Neural cell (in vitro differentiated cells): Measurements from ENCODE around the gene POLN. TPM values are rescaled to one million over a fixed set of nuclear protein-coding genes. Genes with fewer than 3 reads are reported as not detected.

Experiments used
- H2AFZ ChIP-seq: fragments of 200-600, 300-800 bp; sonication (generic), shearing (Covaris generic); 2 replicates; pipeline ENCODE4 v1.6.0; 2014; ENCODE audit warnings: low read depth, mild to moderate bottlenecking, antibody characterized with exemption, low read length, moderate library complexity
- H3F3A ChIP-seq: fragments of 200-600 bp; shearing (Covaris generic); 2 replicates; pipeline ENCODE4 v1.6.1; 2016; ENCODE audit warnings: mild to moderate bottlenecking, moderate library complexity, mixed read lengths, antibody characterized with exemption, low read length; ENCODE audit not compliant: insufficient read depth, poor library complexity, severe bottlenecking
- H3K27ac ChIP-seq: fragments of 200-600, 300-800 bp; sonication (generic), shearing (Covaris generic); 2 replicates; pipeline ENCODE4 v1.5.1; 2014; ENCODE audit warnings: mild to moderate bottlenecking, low read length, moderate library complexity
- H3K27me3 ChIP-seq: fragments of 300-800, 200-600 bp; sonication (generic), shearing (Covaris generic); 2 replicates; pipeline ENCODE4 v1.6.0; 2014; ENCODE audit warnings: mild to moderate bottlenecking, low read depth, low read length, moderate library complexity; ENCODE audit not compliant: insufficient read depth
- H3K36me3 ChIP-seq: fragments of 300-800, 200-600 bp; sonication (generic), shearing (Covaris generic); 2 replicates; pipeline ENCODE4 v1.5.1; 2014; ENCODE audit warnings: mild to moderate bottlenecking, antibody characterized with exemption, low read length, moderate library complexity; ENCODE audit not compliant: insufficient read depth
- H3K4me2 ChIP-seq: fragments of 300-800, 200-600 bp; sonication (generic), shearing (Covaris generic); 2 replicates; pipeline ENCODE4 v1.6.0; 2014; ENCODE audit warnings: mild to moderate bottlenecking, low read length
- H3K4me3 ChIP-seq: fragments of 300-800, 200-600 bp; sonication (generic), shearing (Covaris generic); 2 replicates; pipeline ENCODE4 v1.5.1; 2014; ENCODE audit warnings: mild to moderate bottlenecking, low read length, moderate library complexity
- H3K79me2 ChIP-seq: fragments of 200-600 bp; shearing (Covaris generic); replicated peaks from 2 replicates; pipeline ENCODE4 v1.6.0; 2014; ENCODE audit warnings: mild to moderate bottlenecking, low read length, moderate library complexity; ENCODE audit not compliant: insufficient read depth
- H3K9ac ChIP-seq: fragments of 300-800, 200-600 bp; sonication (generic), shearing (Covaris generic); 2 replicates; pipeline ENCODE4 v1.6.1; 2016; ENCODE audit warnings: mild to moderate bottlenecking, low read length, mixed read lengths
- H3K9me2 ChIP-seq: fragments of 200-600 bp; shearing (Covaris generic); 2 replicates; pipeline ENCODE4 v1.6.1; 2016; ENCODE audit warnings: mild to moderate bottlenecking, low read length, mixed read lengths; ENCODE audit not compliant: insufficient read depth
- H3K9me3 ChIP-seq: fragments of 200-600, 300-800 bp; sonication (generic), shearing (Covaris generic); 2 replicates; pipeline ENCODE4 v1.6.1; 2016; ENCODE audit warnings: mild to moderate bottlenecking, mixed run types, low read length, moderate library complexity, mixed read lengths
- H4K20me1 ChIP-seq: fragments of 200-600 bp; shearing (Covaris generic); 2 replicates; pipeline ENCODE4 v1.6.1; 2016; ENCODE audit warnings: mild to moderate bottlenecking, mixed run types; ENCODE audit not compliant: insufficient read depth
- CTCF ChIP-seq: fragments of 450-650 bp; IDR thresholded peaks from 2 replicates; pipeline ENCODE4 v1.5.1; 2014; ENCODE audit warnings: antibody characterized with exemption, mild to moderate bottlenecking, moderate library complexity; ENCODE audit not compliant: poor library complexity, severe bottlenecking
- POLR2AphosphoS5 ChIP-seq: IDR thresholded peaks from 2 replicates; pipeline ENCODE4 v1.6.1; 2012
- RAD21 ChIP-seq: fragments of 450-650 bp; conservative IDR thresholded peaks from 2 replicates; pipeline ENCODE4 v1.6.1; 2014; ENCODE audit warnings: antibody characterized with exemption, mild to moderate bottlenecking, moderate library complexity
- REST ChIP-seq: IDR thresholded peaks from 2 replicates; pipeline ENCODE4 v1.6.1; 2012; ENCODE audit warnings: borderline replicate concordance
- SMC3 ChIP-seq: fragments of 450-650 bp; conservative IDR thresholded peaks from 2 replicates; pipeline ENCODE4 v1.6.1; 2014; ENCODE audit warnings: antibody characterized with exemption, mild to moderate bottlenecking, moderate library complexity; ENCODE audit not compliant: poor library complexity
- polyA plus RNA-seq: library from polyadenylated mRNA; depleted of rRNA; stranded (reverse); fragments of >200 nt; gene quantifications from 2 replicates; pipeline ENCODE4 v1.2.3, GENCODE V29; 2014

POLN gene
- polyA plus RNA-seq, 1 donor from 2014 or later = 1.1 TPM

GRCh38 chr4:2260344-2261109 is 18.6 kb upstream of the POLN start:
- no peaks in the 10 kb centered on the region for H3F3A ChIP-seq
- peaks cover 37% of the 10 kb centered on the region for H4K20me1 ChIP-seq

More at GRCh38 chr4:2260344-2261109, 18.6 kb upstream of the POLN start:
- Histone ChIP-seq H2AFZ (no peak overlapping the region), H3K27me3 (no peaks in the 10 kb centered on the region), H3K4me2 (peak overlapping the region; percentile 44), H3K9ac (peak overlapping the region; percentile 70), H3K36me3 (no peaks in the 10 kb centered on the region), H3K27ac (no peak overlapping the region), H3K4me3 (peak overlapping the region; percentile 89), H3K9me3 (no peaks in the 10 kb centered on the region), H3K9me2 (no peaks in the 10 kb centered on the region), H3K79me2 (peaks cover 32% of the 10 kb centered on the region)
- no peak for TF ChIP-seq CTCF
- TF ChIP-seq RAD21 = no peak
- TF ChIP-seq SMC3 = no peak
- no peak for TF ChIP-seq POLR2AphosphoS5
- no peak for TF ChIP-seq REST
